ENCODE results near the gene ERC2. TPM values are rescaled to one million over a fixed set of nuclear protein-coding genes. Genes with fewer than 3 reads are reported as not detected.

The ERC2 gene
- total and polyA plus RNA-seq, 2 of the 13 experiments (the other 11 are each of a cell fraction or from before 2014, with no cell fraction given): 0.16 to 0.22 TPM

GRCh38 chr3:55630921-55631299, 837.4 kb downstream of the ERC2 start:
- FAIRE-seq: no peak
- no peak for ATAC-seq
- Histone ChIP-seq H3K4me3 (replicated peaks in 1 of 3; ENCODE audit: insufficient read depth in 1 of 3, low read depth in 2 of 3, low read length in 3 of 3) (no peak overlapping the region), H2AFZ (ENCODE audit: low read length) (no peak overlapping the region), H3K9me3 (ENCODE audit: low read length) (no peaks in the 10 kb centered on the region), H3K36me3 (replicated peaks in 1 of 2; ENCODE audit: control insufficient read depth in 1 of 2, insufficient read depth in 2 of 2, low read length in 2 of 2) (no peaks in the 10 kb centered on the region), H3K27me3 (ENCODE audit: control insufficient read depth in 1 of 2, insufficient read depth in 2 of 2, low read length in 2 of 2) (no peaks in the 10 kb centered on the region), H3K27ac (ENCODE audit: extremely low read length, insufficient read depth, low read length) (no peak overlapping the region), H4K20me1 (ENCODE audit: insufficient read depth, low read length) (no peaks in the 10 kb centered on the region), H3K4me1 (ENCODE audit: insufficient read depth, low read length) (no peaks in the 10 kb centered on the region), H3K79me2 (ENCODE audit: insufficient read depth, low read length) (no peaks in the 10 kb centered on the region), H3K9ac (ENCODE audit: insufficient read depth, low read depth, low read length) (no peak overlapping the region), H3K4me2 (ENCODE audit: low read depth, low read length) (no peak overlapping the region)
- in situ Hi-C loops (cut with HindIII; ENCODE audit: extremely low pct_ligation_motif_present, low pct_unique_long_range_greater_than_20kb): no loop called here
- BruUV-seq (replicated peaks): no TSS peak
- intact Hi-C loops (cut with micrococcal nuclease; ENCODE audit: unreplicated experiment): no loop called here
- ChIA-PET CTCF (ENCODE audit: low intra/inter-chr PET ratio, low total read pairs) (no interaction called here), POLR2A (no interaction called here)
- TF ChIP-seq GABPA (IDR thresholded peaks at IDR 0.05; ENCODE audit: low read depth, low read length): no peak
- no peak for TF ChIP-seq GABPA (CRISPR knock-in tag; IDR thresholded peaks at IDR 0.05; ENCODE audit: low read depth)
- TF ChIP-seq ZSCAN30 (CRISPR knock-in tag; IDR thresholded peaks at IDR 0.05): no peak
- TF ChIP-seq AHR (CRISPR knock-in tag; IDR thresholded peaks at IDR 0.05): no peak
- TF ChIP-seq XRCC5 (optimal IDR thresholded peaks at IDR 0.05; ENCODE audit: low read length): no peak
- TF ChIP-seq SOX13 (IDR thresholded peaks at IDR 0.05): no peak
- TF ChIP-seq SOX13 (CRISPR knock-in tag; conservative IDR thresholded peaks at IDR 0.05 in 1 of 2, IDR thresholded peaks at IDR 0.05 in 1 of 2): no peak
- WGBS (ENCODE audit: low lambda C conversion rate): 0% methylated on average over 1 of the region's 1 CpG
- DNase-seq (ENCODE audit: low spot score): no peak

DNA sequence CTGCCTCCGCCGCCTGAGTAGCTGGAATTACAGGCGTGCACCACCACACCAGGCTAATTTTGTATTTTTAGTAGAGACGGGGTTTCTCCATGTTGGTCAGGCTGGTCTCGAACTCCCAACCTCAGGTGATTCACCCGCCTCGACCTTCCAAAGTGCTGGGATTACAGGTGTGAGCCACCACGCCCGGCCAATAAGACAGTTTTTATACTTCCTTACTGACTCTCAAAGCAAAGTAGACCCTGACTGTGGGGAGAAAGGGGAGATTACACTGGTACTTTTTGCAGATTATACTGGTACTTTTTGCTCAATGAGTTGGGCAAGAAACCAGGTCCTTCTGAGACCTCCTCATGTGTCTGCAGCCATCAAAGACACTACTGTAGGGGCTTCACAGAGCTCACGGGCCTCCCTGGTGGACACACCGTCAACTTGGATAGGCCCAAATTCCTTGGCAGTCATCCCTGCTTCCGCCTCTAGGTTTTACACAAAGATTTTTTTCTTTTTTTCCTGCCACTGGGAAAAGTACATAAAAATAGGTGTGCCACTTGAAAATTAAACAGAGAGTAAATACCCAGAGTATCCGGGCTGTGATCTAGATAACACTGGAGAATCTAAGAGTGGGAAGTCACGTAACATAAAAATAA, 837.9 kb downstream of the ERC2 start:
- ChIA-PET POLR2A (no interaction called here), CTCF (ENCODE audit: low intra/inter-chr PET ratio, low total read pairs) (no interaction called here)
- no peaks in the 10 kb centered on the region for H4K20me1 ChIP-seq (ENCODE audit: insufficient read depth, low read length)
- no peak overlapping the region for H3K4me3 ChIP-seq (replicated peaks in 1 of 3; ENCODE audit: insufficient read depth in 1 of 3, low read depth in 2 of 3, low read length in 3 of 3)
- ATAC-seq (no peak; the same call in 2 of the 3 replicates), FAIRE-seq (no peak), DNase-seq (ENCODE audit: low spot score) (no peak)
- intact Hi-C loops (cut with micrococcal nuclease; ENCODE audit: unreplicated experiment): no loop called here
- no peak overlapping the region for H3K9ac ChIP-seq (ENCODE audit: insufficient read depth, low read depth, low read length)
- H3K4me2 ChIP-seq (ENCODE audit: low read depth, low read length): no peak overlapping the region
- H3K9me3 ChIP-seq (ENCODE audit: low read length): no peaks in the 10 kb centered on the region
- H3K27ac ChIP-seq (ENCODE audit: extremely low read length, insufficient read depth, low read length): no peak overlapping the region
- no peak overlapping the region for H2AFZ ChIP-seq (ENCODE audit: low read length)
- H3K4me1 ChIP-seq (ENCODE audit: insufficient read depth, low read length): no peaks in the 10 kb centered on the region
- 51% methylated on average over 13 of the region's 14 CpGs for WGBS (ENCODE audit: low lambda C conversion rate)
- no peaks in the 10 kb centered on the region for H3K27me3 ChIP-seq (ENCODE audit: control insufficient read depth in 1 of 2, insufficient read depth in 2 of 2, low read length in 2 of 2)
- no peaks in the 10 kb centered on the region for H3K36me3 ChIP-seq (replicated peaks in 1 of 2; ENCODE audit: control insufficient read depth in 1 of 2, insufficient read depth in 2 of 2, low read length in 2 of 2)
- in situ Hi-C loops (cut with HindIII; ENCODE audit: extremely low pct_ligation_motif_present, low pct_unique_long_range_greater_than_20kb): no loop called here
- BruUV-seq (replicated peaks): no TSS peak
- no peaks in the 10 kb centered on the region for H3K79me2 ChIP-seq (ENCODE audit: insufficient read depth, low read length)
- TF ChIP-seq MAX (IDR thresholded peaks at IDR 0.05) (no peak), ZNF160 (CRISPR knock-in tag; IDR thresholded peaks at IDR 0.05) (no peak), TBL1XR1 (IDR thresholded peaks at IDR 0.05; ENCODE audit: borderline replicate concordance, low read length, partially characterized antibody) (no peak)
- TF ChIP-seq, protein P1, sequence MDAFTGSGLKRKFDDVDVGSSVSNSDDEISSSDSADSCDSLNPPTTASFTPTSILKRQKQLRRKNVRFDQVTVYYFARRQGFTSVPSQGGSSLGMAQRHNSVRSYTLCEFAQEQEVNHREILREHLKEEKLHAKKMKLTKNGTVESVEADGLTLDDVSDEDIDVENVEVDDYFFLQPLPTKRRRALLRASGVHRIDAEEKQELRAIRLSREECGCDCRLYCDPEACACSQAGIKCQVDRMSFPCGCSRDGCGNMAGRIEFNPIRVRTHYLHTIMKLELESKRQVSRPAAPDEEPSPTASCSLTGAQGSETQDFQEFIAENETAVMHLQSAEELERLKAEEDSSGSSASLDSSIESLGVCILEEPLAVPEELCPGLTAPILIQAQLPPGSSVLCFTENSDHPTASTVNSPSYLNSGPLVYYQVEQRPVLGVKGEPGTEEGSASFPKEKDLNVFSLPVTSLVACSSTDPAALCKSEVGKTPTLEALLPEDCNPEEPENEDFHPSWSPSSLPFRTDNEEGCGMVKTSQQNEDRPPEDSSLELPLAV (CRISPR knock-in tag; conservative IDR thresholded peaks at IDR 0.05; ENCODE audit: low read depth): no peak
